Medulla oblongata (tissue), 1 donor: ENCODE results near the gene CPEB1.

ENCODE experiments used
- DNase-seq: peaks from one replicate; pipeline ENCODE4 v3.0.0-alpha.2; 2015; ENCODE audit errors: extremely low spot score

CPEB1 gene

DNA sequence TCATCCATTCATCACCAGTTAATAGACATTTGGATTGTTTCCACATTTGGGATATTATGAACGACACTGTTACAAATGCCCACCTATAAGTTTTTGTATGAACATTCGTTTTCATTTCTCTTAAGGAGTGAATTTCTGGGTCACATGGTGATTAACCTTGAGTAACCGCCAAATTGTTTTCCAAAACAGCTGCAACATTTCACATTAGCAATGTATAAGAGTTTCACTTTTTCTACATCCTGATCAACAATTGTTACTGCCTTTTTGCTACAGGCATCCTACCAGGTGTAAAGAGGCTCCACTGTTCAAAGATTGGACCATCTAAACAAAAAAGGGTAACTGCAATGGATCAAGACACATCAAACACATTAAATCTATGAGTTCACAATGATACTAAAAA, 52.0 kb downstream of the CPEB1 start:
- no peak for DNase-seq

- no peak for DNase-seq
These were observed 59.4 kb downstream of the CPEB1 start for GRCh38 chr15:82587805-82588204.

GRCh38 chr15:82585072-82585471, 62.1 kb downstream of the CPEB1 start:
- peak; percentile 14 for DNase-seq

- no peak for DNase-seq
These were observed 66.5 kb downstream of the CPEB1 start for GRCh38 chr15:82580713-82581112.

DNA sequence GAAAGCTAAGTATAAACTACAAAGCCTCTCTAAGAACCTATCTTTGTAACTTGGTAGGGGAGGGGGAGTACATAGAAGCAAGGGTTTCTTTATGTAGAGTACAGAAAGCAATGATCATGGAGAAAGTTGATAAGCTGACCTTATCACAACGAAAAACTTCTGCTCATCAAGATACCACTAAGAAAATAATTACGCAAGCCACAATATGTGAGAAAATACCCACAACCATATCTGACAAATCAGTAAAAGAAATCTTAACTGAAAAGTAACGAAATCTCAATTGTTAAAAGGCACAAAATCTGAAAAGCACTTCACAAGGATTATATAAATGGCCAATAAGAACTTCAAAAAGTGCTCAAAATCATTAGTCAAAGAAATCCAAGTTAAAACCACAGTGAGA, 71.8 kb downstream of the CPEB1 start:
- DNase-seq = no peak

DNA sequence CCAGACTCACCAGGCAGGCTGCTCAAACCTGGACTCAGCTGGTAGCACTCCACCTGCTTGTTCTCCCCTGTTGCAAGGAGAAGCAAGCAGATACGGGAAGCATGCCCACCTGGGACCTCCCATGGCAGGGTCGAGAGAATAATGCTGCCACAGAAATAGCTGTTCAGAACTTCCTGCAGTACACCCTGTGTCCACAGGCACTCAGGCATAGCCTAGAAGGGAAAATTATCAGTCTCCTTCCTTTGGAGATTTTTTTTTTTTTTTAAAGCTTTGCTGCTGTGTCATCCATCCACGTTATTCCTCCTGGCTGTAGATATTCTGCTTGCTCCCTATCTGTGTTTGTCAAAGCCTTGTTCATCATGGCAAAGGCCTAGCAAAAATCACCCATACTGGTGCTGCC, 74.2 kb downstream of the CPEB1 start:
- DNase-seq = no peak

GRCh38 chr15:82572311-82572710, 74.9 kb downstream of the CPEB1 start:
- DNase-seq = no peak

- peak; percentile 92 for DNase-seq
These were observed 75.4 kb downstream of the CPEB1 start for GRCh38 chr15:82571722-82572222.

DNA sequence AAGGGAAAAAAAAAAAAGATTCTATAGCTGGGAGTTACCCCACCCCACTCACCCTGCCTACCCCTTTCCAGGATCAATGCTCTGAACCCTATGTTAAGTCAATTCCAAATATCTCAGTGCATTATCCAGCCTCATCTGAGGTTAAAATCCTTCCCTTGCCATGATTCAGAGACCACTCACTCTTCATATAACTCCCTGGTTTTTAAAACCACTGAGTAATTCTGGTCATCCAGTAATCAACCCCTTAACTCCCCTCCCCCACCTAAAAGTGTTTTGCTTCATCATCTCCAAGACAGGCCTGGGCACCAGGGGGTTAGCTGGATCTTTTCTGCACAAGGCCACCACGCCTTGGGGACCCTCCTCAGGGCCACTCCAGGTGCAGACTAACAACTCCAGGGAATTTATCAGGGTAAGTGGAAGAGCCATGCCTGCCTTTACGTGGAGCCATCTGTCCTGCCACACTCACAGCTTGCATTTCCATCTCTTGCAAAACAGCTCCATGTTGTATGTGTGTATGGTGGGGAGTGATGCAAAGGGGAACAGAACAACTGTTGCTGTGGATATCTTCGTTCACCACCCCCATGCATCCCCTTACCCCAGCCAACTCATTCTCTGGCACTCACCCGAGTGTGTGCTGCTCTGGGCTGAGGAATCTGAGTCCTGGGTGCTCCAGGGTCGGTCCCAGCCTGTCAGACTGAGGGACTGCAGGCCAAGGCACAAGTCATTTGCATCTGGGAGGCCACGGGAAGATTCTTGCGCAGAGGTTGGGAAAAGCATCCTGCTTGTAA, 76.2 kb downstream of the CPEB1 start:
- DNase-seq = peak; percentile 28

DNA sequence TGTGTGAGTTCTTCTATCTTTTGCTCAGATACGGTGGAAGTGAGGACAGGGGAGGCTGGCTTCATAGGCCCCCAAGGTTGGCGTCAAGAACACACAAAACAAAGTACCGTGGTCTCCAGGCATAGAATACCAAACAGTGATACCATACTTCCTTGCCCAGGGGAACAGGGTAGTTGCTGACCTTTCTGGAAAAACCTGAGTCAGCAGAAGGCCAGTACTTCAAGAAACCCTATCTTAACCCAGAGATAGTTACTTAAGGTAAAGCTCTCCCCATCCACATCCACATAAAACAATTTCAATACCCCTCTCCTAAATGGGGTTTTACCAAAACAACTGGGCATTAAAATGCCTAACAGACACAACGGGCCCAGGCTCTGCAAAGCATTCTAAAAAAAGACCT, 77.3 kb downstream of the CPEB1 start:
- DNase-seq = no peak

- DNase-seq = no peak
These were observed 78.2 kb downstream of the CPEB1 start for GRCh38 chr15:82568986-82569385.

DNA sequence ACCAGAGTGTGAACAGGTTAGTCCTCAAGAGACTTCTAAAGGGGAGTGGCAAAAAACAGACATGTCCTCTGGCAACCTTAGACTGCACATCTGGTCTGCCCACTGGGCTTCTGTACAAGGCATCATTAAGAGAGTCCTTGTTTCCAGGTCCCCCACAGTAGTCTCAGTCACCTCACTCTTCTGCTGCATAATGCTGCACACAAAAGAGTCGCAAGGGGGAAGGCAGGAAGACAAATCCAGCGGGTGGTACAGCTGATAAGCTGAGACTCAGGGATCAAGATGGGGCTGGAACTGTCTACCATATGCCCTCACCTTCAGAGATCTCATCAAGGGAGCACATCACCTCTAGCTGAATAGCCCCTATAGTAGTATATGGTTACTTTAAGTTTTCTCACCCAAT, 79.5 kb downstream of the CPEB1 start:
- DNase-seq = no peak

- no peak for DNase-seq
These were observed 80.5 kb downstream of the CPEB1 start for GRCh38 chr15:82566690-82567089.

GRCh38 chr15:82558502-82558901, 88.7 kb downstream of the CPEB1 start:
- DNase-seq = no peak

GRCh38 chr15:82556315-82557035, 90.7 kb downstream of the CPEB1 start:
- no peak for DNase-seq

DNA sequence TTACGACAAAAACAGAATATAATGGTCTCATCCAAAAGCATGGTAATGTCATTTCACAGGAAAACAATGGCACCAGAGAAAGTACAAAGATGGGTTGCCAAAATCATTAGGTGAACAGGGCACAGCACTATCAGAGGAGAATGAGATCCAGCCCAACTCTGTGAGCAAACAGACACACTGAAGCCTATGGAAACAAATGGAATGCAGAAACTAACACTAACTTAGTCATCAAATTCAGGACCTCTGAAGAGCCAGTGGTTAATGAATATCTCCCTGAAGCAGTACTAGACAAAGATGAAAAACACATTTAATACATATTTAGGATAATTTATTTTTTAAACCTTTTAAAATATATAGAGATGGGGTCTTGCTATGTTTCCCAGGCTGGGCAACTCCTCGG, 92.3 kb downstream of the CPEB1 start:
- DNase-seq = no peak

- DNase-seq = peak; percentile 44
These were observed 92.8 kb downstream of the CPEB1 start for GRCh38 chr15:82554351-82554750.

GRCh38 chr15:82553846-82554245, 93.3 kb downstream of the CPEB1 start:
- no peak for DNase-seq

- DNase-seq = no peak
These were observed 94.3 kb downstream of the CPEB1 start for GRCh38 chr15:82552861-82553260.

DNA sequence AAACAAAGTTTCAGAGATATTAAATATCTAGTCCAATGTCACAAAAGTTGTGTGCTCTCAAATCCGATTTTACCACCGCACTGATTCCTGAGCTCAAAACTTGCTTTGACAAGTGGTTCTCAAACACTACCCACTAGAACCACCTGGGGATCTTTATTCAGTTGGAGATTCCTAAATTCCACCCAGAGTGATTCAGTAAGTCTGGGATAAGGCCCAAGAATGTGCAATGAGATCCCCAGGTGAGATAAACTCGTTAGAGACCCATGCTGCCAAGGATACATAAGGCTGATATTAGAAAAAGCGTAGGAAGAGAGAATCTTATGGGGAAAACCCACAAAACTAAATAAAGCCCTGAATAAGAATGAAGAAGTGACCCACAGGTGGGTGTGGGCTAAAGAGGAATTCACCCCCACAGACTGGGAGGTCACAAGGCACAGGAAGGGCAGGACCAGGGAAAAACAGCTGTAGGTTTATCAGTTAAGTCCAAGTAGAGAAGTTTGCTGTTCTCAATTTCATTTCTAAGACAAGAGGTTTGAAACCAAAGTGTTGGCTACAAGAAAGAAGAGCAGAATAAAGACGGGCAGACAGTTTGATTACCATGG, 95.4 kb downstream of the CPEB1 start:
- DNase-seq = no peak

DNA sequence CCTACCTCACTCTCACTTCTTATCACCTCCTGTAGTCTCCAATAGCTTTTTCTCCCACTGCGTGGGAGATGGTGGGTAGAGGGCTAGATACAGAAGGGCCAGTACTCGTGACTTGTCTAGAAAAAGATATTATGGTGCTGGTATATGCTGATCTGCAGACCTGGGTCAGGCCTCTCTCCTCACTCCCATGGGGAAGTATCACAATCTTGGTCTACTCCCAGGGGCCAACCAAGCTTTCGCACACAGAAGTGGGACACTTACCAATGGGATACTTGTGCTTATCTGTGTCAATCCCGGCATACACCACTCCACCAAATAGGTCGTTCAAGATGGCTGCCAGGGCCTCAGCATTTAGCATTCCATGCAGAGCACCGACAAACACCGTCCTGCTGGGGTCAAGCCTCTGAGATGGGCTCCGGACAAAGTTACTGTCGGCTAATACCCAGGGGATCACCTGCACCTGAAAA, 97.9 kb downstream of the CPEB1 start:
- DNase-seq = no peak

GRCh38 chr15:82548700-82549099, 98.5 kb downstream of the CPEB1 start:
- DNase-seq = no peak

GRCh38 chr15:82545478-82545877, 101.7 kb downstream of the CPEB1 start:
- no peak for DNase-seq
